ENCODE results near the gene SEMA6B. TPM values are rescaled to one million over a fixed set of nuclear protein-coding genes. Genes with fewer than 3 reads are reported as not detected.

The SEMA6B gene
- total and polyA plus RNA-seq, 2 donors (not counting 3 experiments of a cell fraction or from before 2014, with no cell fraction given): 97.8 to 176 TPM

DNA sequence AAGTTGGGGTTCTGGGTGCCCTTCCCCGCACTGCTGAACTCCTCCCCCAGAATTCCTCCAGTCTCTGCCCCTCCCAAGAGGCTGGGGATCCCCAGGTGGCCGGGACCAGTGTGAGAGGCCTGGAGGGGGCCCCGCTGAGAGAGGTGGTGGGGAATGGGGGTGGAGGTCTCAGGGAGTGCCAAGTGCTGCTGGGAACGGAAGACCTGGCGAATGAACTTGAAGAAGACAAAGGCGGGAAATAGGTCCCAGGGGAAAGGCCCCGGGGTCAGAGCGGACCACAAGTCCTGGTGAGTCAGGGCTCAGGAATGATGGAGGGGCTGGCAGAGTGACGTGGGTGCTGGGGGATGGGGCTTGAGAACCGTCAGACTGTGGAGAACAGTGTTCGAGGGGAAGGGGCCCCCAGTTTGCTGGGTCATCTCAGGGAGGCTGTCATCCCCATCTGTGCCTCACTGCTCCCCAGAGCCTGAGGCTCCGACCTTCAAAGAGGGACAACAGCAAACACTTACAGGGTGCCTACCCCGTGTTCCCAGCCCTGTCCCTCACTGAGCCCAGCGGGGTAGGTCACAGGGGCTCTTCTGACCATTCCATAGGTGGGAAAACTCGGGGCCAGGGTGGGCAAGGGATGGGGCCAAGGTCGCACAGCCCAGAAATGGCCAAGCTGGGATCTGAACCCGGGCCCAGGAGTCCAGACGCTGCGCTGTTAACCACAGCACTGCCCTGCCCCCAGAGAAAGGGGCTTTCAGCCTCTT lies 16.0 kb upstream of the SEMA6B start:
- TF ChIP-seq, protein P1, sequence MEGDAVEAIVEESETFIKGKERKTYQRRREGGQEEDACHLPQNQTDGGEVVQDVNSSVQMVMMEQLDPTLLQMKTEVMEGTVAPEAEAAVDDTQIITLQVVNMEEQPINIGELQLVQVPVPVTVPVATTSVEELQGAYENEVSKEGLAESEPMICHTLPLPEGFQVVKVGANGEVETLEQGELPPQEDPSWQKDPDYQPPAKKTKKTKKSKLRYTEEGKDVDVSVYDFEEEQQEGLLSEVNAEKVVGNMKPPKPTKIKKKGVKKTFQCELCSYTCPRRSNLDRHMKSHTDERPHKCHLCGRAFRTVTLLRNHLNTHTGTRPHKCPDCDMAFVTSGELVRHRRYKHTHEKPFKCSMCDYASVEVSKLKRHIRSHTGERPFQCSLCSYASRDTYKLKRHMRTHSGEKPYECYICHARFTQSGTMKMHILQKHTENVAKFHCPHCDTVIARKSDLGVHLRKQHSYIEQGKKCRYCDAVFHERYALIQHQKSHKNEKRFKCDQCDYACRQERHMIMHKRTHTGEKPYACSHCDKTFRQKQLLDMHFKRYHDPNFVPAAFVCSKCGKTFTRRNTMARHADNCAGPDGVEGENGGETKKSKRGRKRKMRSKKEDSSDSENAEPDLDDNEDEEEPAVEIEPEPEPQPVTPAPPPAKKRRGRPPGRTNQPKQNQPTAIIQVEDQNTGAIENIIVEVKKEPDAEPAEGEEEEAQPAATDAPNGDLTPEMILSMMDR (IDR thresholded peaks at IDR 0.05; ENCODE audit: extremely low read depth in 1 of 2, insufficient read depth in 1 of 2, low read depth in 1 of 2, low read length in 2 of 2): no peak
- TF ChIP-seq POLR2A (IDR thresholded peaks at IDR 0.05; ENCODE audit: low read depth, low read length): peak; percentile 53
- peak; percentile 94 for TF ChIP-seq POLR2AphosphoS5 (IDR thresholded peaks at IDR 0.05; ENCODE audit: insufficient read depth, low read depth, low read length)
- peak; percentile 94 for TF ChIP-seq JUN (IDR thresholded peaks at IDR 0.05; ENCODE audit: borderline replicate concordance, insufficient read depth, insufficient read length, low read depth)
- TF ChIP-seq EZH2 (IDR thresholded peaks at IDR 0.05; ENCODE audit: borderline replicate concordance, low read depth, low read length, severe bottlenecking): no peak
- TF ChIP-seq FOS (IDR thresholded peaks at IDR 0.05; ENCODE audit: borderline replicate concordance, insufficient read depth, low read length): peak; percentile 93
- TF ChIP-seq GATA2 (IDR thresholded peaks at IDR 0.05; ENCODE audit: insufficient read depth, insufficient read length, low read depth, low read length): no peak
- TF ChIP-seq, protein P2, sequence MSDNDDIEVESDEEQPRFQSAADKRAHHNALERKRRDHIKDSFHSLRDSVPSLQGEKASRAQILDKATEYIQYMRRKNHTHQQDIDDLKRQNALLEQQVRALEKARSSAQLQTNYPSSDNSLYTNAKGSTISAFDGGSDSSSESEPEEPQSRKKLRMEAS (IDR thresholded peaks at IDR 0.05; ENCODE audit: insufficient read depth, insufficient read length): no peak
- peak; percentile 64 for TF ChIP-seq MYC (IDR thresholded peaks at IDR 0.05; ENCODE audit: low read depth, low read length)
- intact Hi-C loops (cut with micrococcal nuclease) (loop anchor here (1.0 to 5.0 kb wide), 4 partner anchors 8 to 147 kb away; partner anchors contain the start of genes DPP9 and SEMA6B), dilution Hi-C loops (cut with MboI; ENCODE audit: extremely low pct_ligation_motif_present, low sequenced_read_pairs) (no loop called here)
- H3K4me1 ChIP-seq (ENCODE audit: control insufficient read depth, extremely low read depth, insufficient read depth, low read length): peaks cover 24% of the 10 kb centered on the region
- no peak overlapping the region for H2AFZ ChIP-seq (ENCODE audit: low read depth, low read length)
- DNase-seq (ENCODE audit: low read depth, low spot score): peak; percentile 97
- no peaks in the 10 kb centered on the region for H4K20me1 ChIP-seq (replicated peaks; ENCODE audit: control insufficient read depth, extremely low read depth, insufficient read depth, low read length)
- H3K4me3 ChIP-seq (replicated peaks in 1 of 3; ENCODE audit: insufficient read depth in 1 of 3, low read depth in 1 of 3, low read length in 3 of 3): no peak overlapping the region
- TSS peak; percentile 95 for BruUV-seq (replicated peaks)
- CTCF ChIA-PET: interaction anchor here (0.7 to 5.7 kb wide), 18 partner anchors 9 to 308 kb away, joined by 3 to 75 read pairs (median 5); partner anchors contain the start of gene SEMA6B
- H3K36me3 ChIP-seq (ENCODE audit: control insufficient read depth in 2 of 2, extremely low read depth in 1 of 2, insufficient read depth in 2 of 2, low read length in 2 of 2): peaks cover 0 to 11% of the 10 kb centered on the region in 2 experiments
- H3K79me2 ChIP-seq (ENCODE audit: control insufficient read depth, insufficient read depth, low read length): no peaks in the 10 kb centered on the region
- H3K27ac ChIP-seq (ENCODE audit: insufficient read depth, low read depth, low read length): peak overlapping the region; percentile 99
- FAIRE-seq: peak; percentile 100
- POLR2A ChIA-PET: interaction anchor here (0.8 to 1.0 kb wide), 2 partner anchors 51 to 59 kb away, joined by 5 to 8 read pairs; no protein-coding TSS in a partner anchor
- no peaks in the 10 kb centered on the region for H3K27me3 ChIP-seq (ENCODE audit: control insufficient read depth in 2 of 2, insufficient read depth in 2 of 2, low read length in 2 of 2)
- peak overlapping the region; percentile 82 for H3K9ac ChIP-seq (replicated peaks; ENCODE audit: extremely low read depth, insufficient read depth, low read length)
- peak overlapping the region; percentile 53 for H3K4me2 ChIP-seq (ENCODE audit: insufficient read depth, low read length)
- H3K9me3 ChIP-seq (replicated peaks; ENCODE audit: control insufficient read depth, insufficient read depth, low read length): no peaks in the 10 kb centered on the region
- H3K9me1 ChIP-seq (replicated peaks; ENCODE audit: control insufficient read depth, extremely low read depth, insufficient read depth, low read length): no peaks in the 10 kb centered on the region

All from endothelial cell of umbilical vein (primary cell).